Measurements from ENCODE around the gene SLC4A1.

The SLC4A1 gene

GRCh38 chr17:44272954-44273353 is 5.0 kb upstream of the SLC4A1 start:
- no peaks in the 10 kb centered on the region for H3K4me1 ChIP-seq (ENCODE audit: control insufficient read depth, insufficient read depth, low read length, poor library complexity, severe bottlenecking)
- no peak for DNase-seq
- H3K27me3 ChIP-seq (replicated peaks; ENCODE audit: control insufficient read depth, insufficient read depth, low read length, poor library complexity, severe bottlenecking), result no peaks in the 10 kb centered on the region

GRCh38 chr17:44272321-44272951 is 4.5 kb upstream of the SLC4A1 start:
- Histone ChIP-seq H3K4me3 (ENCODE audit: insufficient read depth, low read depth, low read length, poor library complexity, severe bottlenecking) (no peak overlapping the region), H3K9me3 (ENCODE audit: control insufficient read depth, low read length) (no peaks in the 10 kb centered on the region), H3K27ac (ENCODE audit: insufficient read depth, low read length, poor library complexity, severe bottlenecking) (no peak overlapping the region), H3K36me3 (ENCODE audit: control insufficient read depth, insufficient read depth, low read length) (no peaks in the 10 kb centered on the region), H3K4me1 (ENCODE audit: control insufficient read depth, insufficient read depth, low read length, poor library complexity, severe bottlenecking) (no peaks in the 10 kb centered on the region), H3K27me3 (replicated peaks; ENCODE audit: control insufficient read depth, insufficient read depth, low read length, poor library complexity, severe bottlenecking) (no peaks in the 10 kb centered on the region)
- no peak for DNase-seq

More at GRCh38 chr17:44272954-44273353, 5.0 kb upstream of the SLC4A1 start:
- H3K4me3 ChIP-seq (ENCODE audit: insufficient read depth, low read depth, low read length, poor library complexity, severe bottlenecking), result no peak overlapping the region
- H3K36me3 ChIP-seq (ENCODE audit: control insufficient read depth, insufficient read depth, low read length), result no peaks in the 10 kb centered on the region
- H3K9me3 ChIP-seq (ENCODE audit: control insufficient read depth, low read length), result no peaks in the 10 kb centered on the region
- no peak overlapping the region for H3K27ac ChIP-seq (ENCODE audit: insufficient read depth, low read length, poor library complexity, severe bottlenecking)

GRCh38 chr17:44269535-44270240 is 1.8 kb upstream of the SLC4A1 start:
- Histone ChIP-seq H3K9me3 (ENCODE audit: control insufficient read depth, low read length) (no peaks in the 10 kb centered on the region), H3K27me3 (replicated peaks; ENCODE audit: control insufficient read depth, insufficient read depth, low read length, poor library complexity, severe bottlenecking) (no peaks in the 10 kb centered on the region), H3K4me1 (ENCODE audit: control insufficient read depth, insufficient read depth, low read length, poor library complexity, severe bottlenecking) (no peaks in the 10 kb centered on the region), H3K4me3 (ENCODE audit: insufficient read depth, low read depth, low read length, poor library complexity, severe bottlenecking) (no peak overlapping the region), H3K36me3 (ENCODE audit: control insufficient read depth, insufficient read depth, low read length) (no peaks in the 10 kb centered on the region), H3K27ac (ENCODE audit: insufficient read depth, low read length, poor library complexity, severe bottlenecking) (no peak overlapping the region)
- no peak for DNase-seq

- no peaks in the 10 kb centered on the region for H3K4me1 ChIP-seq (ENCODE audit: control insufficient read depth, insufficient read depth, low read length, poor library complexity, severe bottlenecking)
- DNase-seq, result no peak
- no peaks in the 10 kb centered on the region for H3K27me3 ChIP-seq (replicated peaks; ENCODE audit: control insufficient read depth, insufficient read depth, low read length, poor library complexity, severe bottlenecking)
- H3K36me3 ChIP-seq (ENCODE audit: control insufficient read depth, insufficient read depth, low read length), result no peaks in the 10 kb centered on the region
- no peaks in the 10 kb centered on the region for H3K9me3 ChIP-seq (ENCODE audit: control insufficient read depth, low read length)
- H3K27ac ChIP-seq (ENCODE audit: insufficient read depth, low read length, poor library complexity, severe bottlenecking), result no peak overlapping the region
- no peak overlapping the region for H3K4me3 ChIP-seq (ENCODE audit: insufficient read depth, low read depth, low read length, poor library complexity, severe bottlenecking)
Measured at GRCh38 chr17:44268709-44269534, 987 bp upstream of the SLC4A1 start.

DNA sequence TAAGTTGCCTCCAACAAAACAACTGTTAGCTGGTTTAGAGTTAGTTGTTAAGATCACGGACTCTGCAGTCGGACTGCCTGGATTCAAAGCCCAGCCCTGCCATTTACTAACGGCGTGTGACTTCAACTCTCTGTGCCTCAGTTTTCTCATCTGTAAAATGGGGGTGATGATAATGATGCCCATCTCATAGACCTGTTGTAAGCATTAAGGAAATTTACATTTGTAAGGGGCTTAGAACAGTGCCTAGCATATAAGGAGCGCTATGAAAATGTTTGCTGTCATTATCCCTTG is 825 bp downstream of the SLC4A1 start:
- no peak for DNase-seq
- H3K27me3 ChIP-seq (replicated peaks; ENCODE audit: control insufficient read depth, insufficient read depth, low read length, poor library complexity, severe bottlenecking), result no peaks in the 10 kb centered on the region
- H3K9me3 ChIP-seq (ENCODE audit: control insufficient read depth, low read length), result no peaks in the 10 kb centered on the region
- H3K4me1 ChIP-seq (ENCODE audit: control insufficient read depth, insufficient read depth, low read length, poor library complexity, severe bottlenecking), result no peaks in the 10 kb centered on the region
- no peaks in the 10 kb centered on the region for H3K36me3 ChIP-seq (ENCODE audit: control insufficient read depth, insufficient read depth, low read length)
- H3K27ac ChIP-seq (ENCODE audit: insufficient read depth, low read length, poor library complexity, severe bottlenecking), result no peak overlapping the region
- H3K4me3 ChIP-seq (ENCODE audit: insufficient read depth, low read depth, low read length, poor library complexity, severe bottlenecking), result no peak overlapping the region

GRCh38 chr17:44266402-44267164 is 1.4 kb downstream of the SLC4A1 start:
- Histone ChIP-seq H3K9me3 (ENCODE audit: control insufficient read depth, low read length) (no peaks in the 10 kb centered on the region), H3K4me1 (ENCODE audit: control insufficient read depth, insufficient read depth, low read length, poor library complexity, severe bottlenecking) (no peaks in the 10 kb centered on the region), H3K27ac (ENCODE audit: insufficient read depth, low read length, poor library complexity, severe bottlenecking) (no peak overlapping the region), H3K27me3 (replicated peaks; ENCODE audit: control insufficient read depth, insufficient read depth, low read length, poor library complexity, severe bottlenecking) (no peaks in the 10 kb centered on the region), H3K4me3 (ENCODE audit: insufficient read depth, low read depth, low read length, poor library complexity, severe bottlenecking) (no peak overlapping the region), H3K36me3 (ENCODE audit: control insufficient read depth, insufficient read depth, low read length) (no peaks in the 10 kb centered on the region)
- no peak for DNase-seq

- no peak for DNase-seq
- Histone ChIP-seq H3K27me3 (replicated peaks; ENCODE audit: control insufficient read depth, insufficient read depth, low read length, poor library complexity, severe bottlenecking) (no peaks in the 10 kb centered on the region), H3K4me3 (ENCODE audit: insufficient read depth, low read depth, low read length, poor library complexity, severe bottlenecking) (no peak overlapping the region), H3K9me3 (ENCODE audit: control insufficient read depth, low read length) (no peaks in the 10 kb centered on the region), H3K27ac (ENCODE audit: insufficient read depth, low read length, poor library complexity, severe bottlenecking) (no peak overlapping the region), H3K36me3 (ENCODE audit: control insufficient read depth, insufficient read depth, low read length) (no peaks in the 10 kb centered on the region), H3K4me1 (ENCODE audit: control insufficient read depth, insufficient read depth, low read length, poor library complexity, severe bottlenecking) (no peaks in the 10 kb centered on the region)
Measured at GRCh38 chr17:44263345-44263902, 4.5 kb downstream of the SLC4A1 start.

DNA sequence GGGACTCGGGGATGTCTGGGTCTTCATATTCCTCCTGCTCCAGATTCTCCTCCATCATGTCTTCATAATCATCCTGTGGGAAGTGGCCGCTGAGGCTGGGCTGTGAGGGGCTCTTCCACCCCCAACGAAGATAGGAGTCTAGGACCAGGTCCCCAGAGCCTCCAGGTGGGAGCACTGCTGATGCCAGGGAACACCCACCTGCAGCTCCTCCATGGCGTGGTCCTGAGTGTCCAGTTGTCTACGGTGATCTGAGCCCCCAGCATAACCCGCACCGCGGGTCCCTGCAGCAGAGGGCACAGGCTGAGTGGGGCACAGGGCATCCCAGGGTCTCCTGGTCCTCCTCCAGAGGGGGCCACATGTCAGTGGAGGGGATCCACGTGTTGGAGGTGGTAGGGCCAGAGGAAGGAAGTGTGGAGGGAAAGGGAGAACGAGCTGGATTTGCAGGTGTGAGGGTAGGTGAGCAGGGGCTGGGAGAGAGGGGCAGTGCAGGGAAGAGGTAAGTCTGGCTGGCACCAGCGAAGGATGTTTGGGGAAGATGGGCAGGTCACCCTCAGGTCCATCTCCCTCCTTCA is 5.2 kb downstream of the SLC4A1 start:
- Histone ChIP-seq H3K9me3 (ENCODE audit: control insufficient read depth, low read length) (no peaks in the 10 kb centered on the region), H3K27ac (ENCODE audit: insufficient read depth, low read length, poor library complexity, severe bottlenecking) (no peak overlapping the region)
- DNase-seq, result no peak

DNA sequence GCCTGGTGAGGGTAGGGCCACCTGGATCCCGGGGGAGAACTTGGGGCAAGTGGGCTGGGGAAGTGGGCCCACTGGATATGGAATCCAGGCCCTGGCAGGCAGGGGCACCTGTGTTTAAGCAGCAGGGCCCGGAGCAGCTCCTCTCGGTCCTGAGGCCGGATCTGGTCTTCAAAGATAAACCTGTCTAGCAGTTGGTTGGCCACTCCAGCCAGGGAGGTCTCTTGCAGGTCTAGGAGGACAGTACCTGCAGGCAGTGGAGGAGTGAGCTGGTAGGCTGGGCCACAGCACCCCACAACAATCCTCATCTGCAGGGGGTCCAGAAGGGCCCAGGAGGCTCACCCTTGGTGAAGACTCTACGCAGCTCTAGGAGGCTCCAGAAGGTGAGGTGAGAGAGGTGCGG is 7.6 kb downstream of the SLC4A1 start:
- Histone ChIP-seq H3K36me3 (ENCODE audit: control insufficient read depth, insufficient read depth, low read length) (no peaks in the 10 kb centered on the region), H3K4me1 (ENCODE audit: control insufficient read depth, insufficient read depth, low read length, poor library complexity, severe bottlenecking) (no peaks in the 10 kb centered on the region), H3K4me3 (ENCODE audit: insufficient read depth, low read depth, low read length, poor library complexity, severe bottlenecking) (no peak overlapping the region), H3K9me3 (ENCODE audit: control insufficient read depth, low read length) (no peaks in the 10 kb centered on the region), H3K27ac (ENCODE audit: insufficient read depth, low read length, poor library complexity, severe bottlenecking) (no peak overlapping the region), H3K27me3 (replicated peaks; ENCODE audit: control insufficient read depth, insufficient read depth, low read length, poor library complexity, severe bottlenecking) (no peaks in the 10 kb centered on the region)
- DNase-seq, result no peak

More for the DNA sequence above, 5.2 kb downstream of the SLC4A1 start:
- no peaks in the 10 kb centered on the region for H3K27me3 ChIP-seq (replicated peaks; ENCODE audit: control insufficient read depth, insufficient read depth, low read length, poor library complexity, severe bottlenecking)
- H3K36me3 ChIP-seq (ENCODE audit: control insufficient read depth, insufficient read depth, low read length), result no peaks in the 10 kb centered on the region
- no peaks in the 10 kb centered on the region for H3K4me1 ChIP-seq (ENCODE audit: control insufficient read depth, insufficient read depth, low read length, poor library complexity, severe bottlenecking)
- no peak overlapping the region for H3K4me3 ChIP-seq (ENCODE audit: insufficient read depth, low read depth, low read length, poor library complexity, severe bottlenecking)

All from effector memory CD4-positive, alpha-beta T cell (primary cell).